NB4 (cell line): ENCODE results near the gene KLK5.

Source experiments
- CTCF ChIP-seq: IDR thresholded peaks from one replicate; pipeline ENCODE4 v1.5.1; 2012; ENCODE audit warnings: low read depth, low read length
- MAX ChIP-seq: IDR thresholded peaks from 2 replicates; pipeline ENCODE4 v1.6.1; 2011; ENCODE audit warnings: low read depth, low read length
- MYC ChIP-seq: IDR thresholded peaks from 2 replicates; pipeline ENCODE4 v1.6.1; 2011; ENCODE audit warnings: low read depth, low read length
- POLR2A ChIP-seq: IDR thresholded peaks from 2 replicates; pipeline ENCODE4 v1.6.1; 2011; ENCODE audit warnings: mild to moderate bottlenecking; ENCODE audit not compliant: insufficient read length; ENCODE audit errors: extremely low read depth

GRCh38 chr19:50982186-50982585 is 29.3 kb upstream of the KLK5 start:
- no peak for TF ChIP-seq CTCF
- TF ChIP-seq POLR2A: no peak
- TF ChIP-seq MAX: no peak
- TF ChIP-seq MYC: no peak
